Measurements from ENCODE around the gene LRP5.

GRCh38 chr11:68331338-68331947 is 19.1 kb downstream of the LRP5 start:
- TF ChIP-seq RELA (CRISPR knock-in tag; IDR thresholded peaks at IDR 0.05; ENCODE audit: borderline replicate concordance) (no peak), MAX (CRISPR knock-in tag; IDR thresholded peaks at IDR 0.05) (no peak), ZNF232 (CRISPR knock-in tag; IDR thresholded peaks at IDR 0.05) (no peak), ATF2 (CRISPR knock-in tag; IDR thresholded peaks at IDR 0.05; ENCODE audit: borderline replicate concordance, low read depth) (no peak), CTCF (IDR thresholded peaks at IDR 0.05) (no peak), SOX15 (CRISPR knock-in tag; IDR thresholded peaks at IDR 0.05) (no peak), ARID4B (CRISPR knock-in tag; IDR thresholded peaks at IDR 0.05; ENCODE audit: borderline replicate concordance) (no peak), CDX4 (CRISPR knock-in tag; IDR thresholded peaks at IDR 0.05; ENCODE audit: borderline replicate concordance) (no peak)

Data from WTC11 (cell line).